ENCODE data around the gene TAS2R60. TPM values are rescaled to one million over a fixed set of nuclear protein-coding genes. Genes with fewer than 3 reads are reported as not detected.

The TAS2R60 gene
- total RNA-seq, 1 donor from 2014 or later, result not detected

- Mint-ChIP-seq H3K36me3 (ENCODE audit: low read depth, unreplicated experiment) (no peaks in the 10 kb centered on the region), H3K4me1 (ENCODE audit: low read depth, unreplicated experiment) (no peaks in the 10 kb centered on the region), H3K27ac (ENCODE audit: unreplicated experiment) (no peak overlapping the region), H3K4me3 (ENCODE audit: unreplicated experiment) (no peak overlapping the region), H3K9me3 (ENCODE audit: unreplicated experiment) (no peaks in the 10 kb centered on the region), H3K27me3 (ENCODE audit: low read depth, unreplicated experiment) (peaks cover 15% of the 10 kb centered on the region)
- TF ChIP-seq CTCF (IDR thresholded peaks at IDR 0.05; ENCODE audit: insufficient read depth, low read depth, low read length), result no peak
- no peak for TF ChIP-seq EZH2 (IDR thresholded peaks at IDR 0.05; ENCODE audit: insufficient read depth, low read length)
- FAIRE-seq (no peak), DNase-seq (ENCODE audit: low read depth) (no peak)
- Histone ChIP-seq H3K9ac (ENCODE audit: low read length) (no peak overlapping the region), H3K4me2 (ENCODE audit: low read length) (no peak overlapping the region), H3K27me3 (ENCODE audit: insufficient read depth, low read length) (no peaks in the 10 kb centered on the region), H3K9me3 (ENCODE audit: insufficient read depth, low read depth, low read length) (no peaks in the 10 kb centered on the region), H3K36me3 (ENCODE audit: insufficient read depth, low read length) (no peaks in the 10 kb centered on the region), H3K4me1 (ENCODE audit: insufficient read depth, low read length) (no peaks in the 10 kb centered on the region), H2AFZ (ENCODE audit: low read depth, low read length) (no peak overlapping the region), H4K20me1 (ENCODE audit: insufficient read depth, low read length) (no peaks in the 10 kb centered on the region), H3K27ac (ENCODE audit: low read depth, low read length) (no peak overlapping the region), H3K79me2 (ENCODE audit: insufficient read depth, low read length) (no peaks in the 10 kb centered on the region), H3K4me3 (ENCODE audit: insufficient read depth, low read depth, low read length) (no peak overlapping the region)
Measured at GRCh38 chr7:143437578-143437977, 5.7 kb upstream of the TAS2R60 start.

- Histone ChIP-seq H3K36me3 (ENCODE audit: insufficient read depth, low read length) (no peaks in the 10 kb centered on the region), H3K27me3 (ENCODE audit: insufficient read depth, low read length) (peaks cover 2% of the 10 kb centered on the region), H3K9ac (ENCODE audit: low read length) (no peak overlapping the region), H3K79me2 (ENCODE audit: insufficient read depth, low read length) (no peaks in the 10 kb centered on the region), H3K4me3 (ENCODE audit: insufficient read depth, low read depth, low read length) (no peak overlapping the region), H3K4me1 (ENCODE audit: insufficient read depth, low read length) (no peaks in the 10 kb centered on the region), H3K9me3 (ENCODE audit: insufficient read depth, low read depth, low read length) (no peaks in the 10 kb centered on the region), H2AFZ (ENCODE audit: low read depth, low read length) (no peak overlapping the region), H4K20me1 (ENCODE audit: insufficient read depth, low read length) (no peaks in the 10 kb centered on the region), H3K4me2 (ENCODE audit: low read length) (no peak overlapping the region), H3K27ac (ENCODE audit: low read depth, low read length) (no peak overlapping the region)
- no peak for DNase-seq (ENCODE audit: low read depth)
- TF ChIP-seq EZH2 (IDR thresholded peaks at IDR 0.05; ENCODE audit: insufficient read depth, low read length), result no peak
- no peak for TF ChIP-seq CTCF (IDR thresholded peaks at IDR 0.05; ENCODE audit: insufficient read depth, low read depth, low read length)
- Mint-ChIP-seq H3K36me3 (ENCODE audit: low read depth, unreplicated experiment) (no peaks in the 10 kb centered on the region), H3K27ac (ENCODE audit: unreplicated experiment) (no peak overlapping the region), H3K4me1 (ENCODE audit: low read depth, unreplicated experiment) (no peaks in the 10 kb centered on the region), H3K4me3 (ENCODE audit: unreplicated experiment) (no peak overlapping the region), H3K27me3 (ENCODE audit: low read depth, unreplicated experiment) (peaks cover 15% of the 10 kb centered on the region), H3K9me3 (ENCODE audit: unreplicated experiment) (no peaks in the 10 kb centered on the region)
- FAIRE-seq, result no peak
Measured at GRCh38 chr7:143439866-143440265, 3.4 kb upstream of the TAS2R60 start.

- Histone ChIP-seq H3K36me3 (ENCODE audit: insufficient read depth, low read length) (no peaks in the 10 kb centered on the region), H4K20me1 (ENCODE audit: insufficient read depth, low read length) (no peaks in the 10 kb centered on the region), H3K79me2 (ENCODE audit: insufficient read depth, low read length) (no peaks in the 10 kb centered on the region), H3K9me3 (ENCODE audit: insufficient read depth, low read depth, low read length) (no peaks in the 10 kb centered on the region), H3K27me3 (ENCODE audit: insufficient read depth, low read length) (peaks cover 6% of the 10 kb centered on the region), H3K9ac (ENCODE audit: low read length) (no peak overlapping the region), H3K4me3 (ENCODE audit: insufficient read depth, low read depth, low read length) (no peak overlapping the region), H3K4me2 (ENCODE audit: low read length) (no peak overlapping the region), H3K4me1 (ENCODE audit: insufficient read depth, low read length) (no peaks in the 10 kb centered on the region), H2AFZ (ENCODE audit: low read depth, low read length) (no peak overlapping the region), H3K27ac (ENCODE audit: low read depth, low read length) (no peak overlapping the region)
- no peak for TF ChIP-seq EZH2 (IDR thresholded peaks at IDR 0.05; ENCODE audit: insufficient read depth, low read length)
- no peak for TF ChIP-seq CTCF (IDR thresholded peaks at IDR 0.05; ENCODE audit: insufficient read depth, low read depth, low read length)
- Mint-ChIP-seq H3K4me3 (ENCODE audit: unreplicated experiment) (no peak overlapping the region), H3K4me1 (ENCODE audit: low read depth, unreplicated experiment) (no peaks in the 10 kb centered on the region), H3K27ac (ENCODE audit: unreplicated experiment) (no peak overlapping the region), H3K9me3 (ENCODE audit: unreplicated experiment) (no peaks in the 10 kb centered on the region), H3K36me3 (ENCODE audit: low read depth, unreplicated experiment) (no peaks in the 10 kb centered on the region), H3K27me3 (ENCODE audit: low read depth, unreplicated experiment) (peaks cover 5% of the 10 kb centered on the region)
- FAIRE-seq (no peak), DNase-seq (ENCODE audit: low read depth) (no peak)
Measured at GRCh38 chr7:143444063-143444782, 970 bp downstream of the TAS2R60 start.
